ENCODE measurements around the gene RPL39.

DNA sequence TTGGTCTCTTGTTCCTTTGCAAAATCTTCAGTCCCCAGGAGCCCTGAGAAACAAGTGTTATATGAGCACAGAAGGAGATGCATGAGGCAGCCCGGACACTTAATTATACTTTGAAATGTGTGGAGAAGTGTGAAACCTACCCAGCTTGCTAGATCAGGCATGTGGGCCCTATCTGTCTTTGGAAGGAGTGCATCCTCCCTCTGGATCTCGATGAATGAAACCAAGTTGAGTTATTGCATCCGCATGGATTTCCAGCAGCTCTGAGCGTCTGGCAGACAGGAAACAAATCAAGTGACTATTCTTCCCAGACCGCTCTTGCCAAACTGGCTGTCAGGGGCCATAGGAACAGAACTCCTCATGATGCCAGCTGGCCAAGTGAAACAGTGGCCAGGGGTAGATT lies 52.7 kb downstream of the RPL39 start:
- TF ChIP-seq, protein P1, sequence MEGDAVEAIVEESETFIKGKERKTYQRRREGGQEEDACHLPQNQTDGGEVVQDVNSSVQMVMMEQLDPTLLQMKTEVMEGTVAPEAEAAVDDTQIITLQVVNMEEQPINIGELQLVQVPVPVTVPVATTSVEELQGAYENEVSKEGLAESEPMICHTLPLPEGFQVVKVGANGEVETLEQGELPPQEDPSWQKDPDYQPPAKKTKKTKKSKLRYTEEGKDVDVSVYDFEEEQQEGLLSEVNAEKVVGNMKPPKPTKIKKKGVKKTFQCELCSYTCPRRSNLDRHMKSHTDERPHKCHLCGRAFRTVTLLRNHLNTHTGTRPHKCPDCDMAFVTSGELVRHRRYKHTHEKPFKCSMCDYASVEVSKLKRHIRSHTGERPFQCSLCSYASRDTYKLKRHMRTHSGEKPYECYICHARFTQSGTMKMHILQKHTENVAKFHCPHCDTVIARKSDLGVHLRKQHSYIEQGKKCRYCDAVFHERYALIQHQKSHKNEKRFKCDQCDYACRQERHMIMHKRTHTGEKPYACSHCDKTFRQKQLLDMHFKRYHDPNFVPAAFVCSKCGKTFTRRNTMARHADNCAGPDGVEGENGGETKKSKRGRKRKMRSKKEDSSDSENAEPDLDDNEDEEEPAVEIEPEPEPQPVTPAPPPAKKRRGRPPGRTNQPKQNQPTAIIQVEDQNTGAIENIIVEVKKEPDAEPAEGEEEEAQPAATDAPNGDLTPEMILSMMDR (IDR thresholded peaks at IDR 0.05): no peak
- no peak for TF ChIP-seq EP300 (IDR thresholded peaks at IDR 0.05)
- TF ChIP-seq POLR2A (IDR thresholded peaks at IDR 0.05): no peak
